ENCODE results near the gene GP1BB.
"Not testable (repeated sequence)": the region's sequence is repeated elsewhere in the genome, so short reads cannot be mapped to it uniquely, and the experiment has no call there.

GP1BB gene

DNA sequence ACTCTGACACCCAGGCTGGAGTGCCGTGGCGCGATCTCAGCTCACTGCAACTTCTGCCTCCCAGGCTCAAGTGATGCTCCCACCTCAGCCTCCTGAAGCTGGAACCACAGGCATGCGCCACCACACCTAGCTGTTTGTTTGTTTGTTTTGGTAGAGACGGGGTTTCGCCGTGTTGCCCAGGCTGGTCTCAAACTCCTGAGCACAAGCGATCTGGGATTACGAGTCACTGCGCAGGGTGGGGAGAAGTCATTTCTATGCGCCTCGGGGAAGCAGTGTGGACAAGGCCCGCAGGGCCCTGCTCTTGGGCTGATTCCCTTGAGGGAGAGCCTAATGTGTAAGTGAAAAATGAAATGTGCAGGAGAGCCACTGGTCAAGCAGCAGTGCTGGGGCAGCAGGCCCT lies 28.6 kb upstream of the GP1BB start:
- Histone ChIP-seq H3K79me2 (ENCODE audit: low read length) (no peaks in the 10 kb centered on the region), H3K4me1 (ENCODE audit: low read length) (no peaks in the 10 kb centered on the region), H3K36me3 (replicated peaks; ENCODE audit: low read depth, low read length) (no peaks in the 10 kb centered on the region), H3K27me3 (ENCODE audit: low read depth, low read length) (0 out of 2 replicates have a peak, but pooled peaks cover 4% of the 10 kb centered on the region), H3K9me3 (ENCODE audit: insufficient read depth, low read length) (no peaks in the 10 kb centered on the region), H3K27ac (ENCODE audit: low read length) (no peak overlapping the region), H2AFZ (ENCODE audit: low read depth, low read length) (no peak overlapping the region), H3K4me3 (ENCODE audit: low read length) (no peak overlapping the region), H3K4me2 (ENCODE audit: low read length) (no peak overlapping the region), H4K20me1 (ENCODE audit: insufficient read depth, low read length) (no peaks in the 10 kb centered on the region), H3K9ac (ENCODE audit: low read length) (no peak overlapping the region)
- no peak for TF ChIP-seq CTCF (IDR thresholded peaks at IDR 0.05; ENCODE audit: low read depth, low read length)
- TF ChIP-seq EZH2phosphoT487 (IDR thresholded peaks at IDR 0.05; ENCODE audit: low read depth): no peak

DNA sequence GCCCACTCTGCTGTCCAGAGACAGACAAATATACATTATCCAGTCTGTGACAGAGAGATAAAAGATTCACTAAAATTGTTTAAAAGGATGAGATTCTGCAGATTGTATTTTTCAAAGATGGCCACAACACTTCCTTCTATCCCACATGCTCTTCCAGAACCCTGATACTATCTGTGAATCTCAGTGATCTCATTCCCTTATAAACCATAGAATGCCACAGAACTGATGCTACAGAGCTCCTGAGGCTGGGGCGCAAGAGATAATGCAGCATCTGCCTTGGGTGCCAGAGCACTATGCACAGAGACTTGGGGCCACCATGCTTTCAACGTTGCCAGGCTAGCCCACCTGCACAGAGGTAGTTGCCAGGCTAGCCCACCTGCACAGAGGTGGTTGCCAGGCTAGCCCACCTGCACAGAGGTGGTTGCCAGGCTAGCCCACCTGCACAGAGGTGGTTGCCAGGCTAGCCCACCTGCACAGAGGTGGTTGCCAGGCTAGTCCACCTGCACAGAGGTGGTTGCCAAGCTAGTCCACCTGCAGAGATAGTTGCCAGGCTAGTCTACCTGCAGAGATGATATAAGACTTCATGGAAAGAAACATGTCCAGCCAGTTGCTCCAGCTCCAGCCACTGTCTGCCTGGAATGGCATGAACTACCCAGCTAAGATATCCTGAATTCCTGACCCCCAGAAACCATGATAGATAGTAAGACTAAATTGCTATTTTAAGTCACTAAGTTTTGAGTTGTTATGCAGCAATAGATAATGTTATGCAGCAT lies 26.6 kb upstream of the GP1BB start:
- no peaks in the 10 kb centered on the region for H4K20me1 ChIP-seq (ENCODE audit: insufficient read depth, low read length)
- H3K36me3 ChIP-seq (replicated peaks; ENCODE audit: low read depth, low read length): no peaks in the 10 kb centered on the region
- H3K79me2 ChIP-seq (ENCODE audit: low read length): no peaks in the 10 kb centered on the region
- no peak overlapping the region for H3K27ac ChIP-seq (ENCODE audit: low read length)
- no peak overlapping the region for H3K9ac ChIP-seq (ENCODE audit: low read length)
- no peaks in the 10 kb centered on the region for H3K27me3 ChIP-seq (ENCODE audit: low read depth, low read length)
- no peaks in the 10 kb centered on the region for H3K9me3 ChIP-seq (ENCODE audit: insufficient read depth, low read length)
- no peak overlapping the region for H3K4me2 ChIP-seq (ENCODE audit: low read length)
- no peak overlapping the region for H2AFZ ChIP-seq (ENCODE audit: low read depth, low read length)
- no peak overlapping the region for H3K4me3 ChIP-seq (ENCODE audit: low read length)
- H3K4me1 ChIP-seq (ENCODE audit: low read length): no peaks in the 10 kb centered on the region
- TF ChIP-seq CTCF (IDR thresholded peaks at IDR 0.05; ENCODE audit: low read depth, low read length): no peak
- TF ChIP-seq EZH2phosphoT487 (IDR thresholded peaks at IDR 0.05; ENCODE audit: low read depth): no peak

DNA sequence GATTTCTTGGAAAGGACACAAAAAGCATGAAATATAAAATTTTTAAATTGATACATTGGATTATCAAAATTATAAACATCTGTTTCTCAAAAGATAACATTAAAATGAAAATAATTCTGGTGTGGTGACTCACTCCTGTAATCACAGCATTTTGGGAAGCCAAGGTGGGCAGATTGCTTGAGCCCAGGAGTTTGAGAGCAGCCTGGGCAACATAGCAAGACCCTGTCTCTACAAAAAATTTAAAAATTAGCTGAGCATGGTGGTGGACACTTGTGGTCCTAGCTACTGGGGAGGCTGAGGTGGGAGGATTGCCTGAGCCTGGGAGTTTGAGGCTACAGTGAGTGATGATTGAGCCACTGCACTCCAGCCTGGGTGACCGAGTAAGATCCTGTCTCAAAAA lies 25.5 kb upstream of the GP1BB start:
- H3K27me3 ChIP-seq (ENCODE audit: low read depth, low read length); H3K4me3 ChIP-seq (ENCODE audit: low read length); H3K36me3 ChIP-seq (replicated peaks; ENCODE audit: low read depth, low read length); H3K79me2 ChIP-seq (ENCODE audit: low read length); H3K27ac ChIP-seq (ENCODE audit: low read length); H3K9me3 ChIP-seq (ENCODE audit: insufficient read depth, low read length); H3K9ac ChIP-seq (ENCODE audit: low read length); H4K20me1 ChIP-seq (ENCODE audit: insufficient read depth, low read length); H3K4me2 ChIP-seq (ENCODE audit: low read length); H2AFZ ChIP-seq (ENCODE audit: low read depth, low read length); H3K4me1 ChIP-seq (ENCODE audit: low read length): not testable (repeated sequence)

DNA sequence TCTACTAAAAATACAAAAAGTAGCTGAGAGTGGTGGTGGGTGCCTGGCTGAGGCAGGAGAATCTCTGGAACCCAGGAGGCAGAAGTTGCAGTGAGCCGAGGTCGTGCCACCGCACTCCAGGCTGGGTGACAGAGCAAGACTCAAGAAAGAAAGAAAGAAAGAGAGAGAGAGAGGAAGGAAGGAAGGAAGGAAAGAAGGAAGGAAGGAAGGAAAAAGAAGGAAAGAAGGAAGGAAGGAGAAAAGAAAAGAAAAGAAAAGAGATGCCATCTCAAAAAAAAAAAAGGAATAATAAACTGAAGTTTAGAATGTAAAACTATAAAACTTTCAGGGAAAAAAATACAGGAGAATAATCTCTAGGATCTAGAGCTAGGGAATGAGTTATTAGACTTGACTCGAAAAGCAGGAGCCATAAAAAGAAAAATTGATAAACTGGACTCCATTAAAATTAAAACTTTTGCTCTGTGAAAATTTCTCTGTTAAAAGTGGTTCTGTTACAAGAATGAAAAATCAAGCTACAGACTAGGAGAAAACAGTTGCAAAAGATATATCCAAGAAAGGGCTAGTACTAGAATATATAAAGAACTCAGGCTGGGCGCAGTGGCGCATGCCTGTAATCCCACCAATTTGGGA lies 22.4 kb upstream of the GP1BB start:
- Histone ChIP-seq H3K9me3 (ENCODE audit: insufficient read depth, low read length) (no peaks in the 10 kb centered on the region), H3K4me3 (ENCODE audit: low read length) (no peak overlapping the region), H3K9ac (ENCODE audit: low read length) (no peak overlapping the region), H3K79me2 (ENCODE audit: low read length) (no peaks in the 10 kb centered on the region), H3K4me2 (ENCODE audit: low read length) (no peak overlapping the region), H3K4me1 (ENCODE audit: low read length) (no peaks in the 10 kb centered on the region; the same call in 1 of the 2 replicates), H3K27ac (ENCODE audit: low read length) (no peak overlapping the region), H3K36me3 (replicated peaks; ENCODE audit: low read depth, low read length) (no peaks in the 10 kb centered on the region), H2AFZ (ENCODE audit: low read depth, low read length) (no peak overlapping the region), H3K27me3 (ENCODE audit: low read depth, low read length) (no peaks in the 10 kb centered on the region), H4K20me1 (ENCODE audit: insufficient read depth, low read length) (no peaks in the 10 kb centered on the region)
- TF ChIP-seq EZH2phosphoT487 (IDR thresholded peaks at IDR 0.05; ENCODE audit: low read depth): no peak
- TF ChIP-seq CTCF (IDR thresholded peaks at IDR 0.05; ENCODE audit: low read depth, low read length): no peak

Measured in OCI-LY3 (cell line).